H9 (cell line): Measurements from ENCODE around the gene MOCOS. TPM values are rescaled to one million over a fixed set of nuclear protein-coding genes. Genes with fewer than 3 reads are reported as not detected.

Experiments used
- DNase-seq: peaks from one replicate; pipeline ENCODE4 v3.0.0-alpha.2; 2017
- H2AFZ ChIP-seq: one replicate; pipeline ENCODE4 v1.6.1; 2013; ENCODE audit warnings: mild to moderate bottlenecking, low read length, control low read depth, moderate library complexity
- H2AK5ac ChIP-seq: 2 replicates; pipeline ENCODE4 v1.6.1; 2013; ENCODE audit warnings: low read length, control low read depth, mixed read lengths; ENCODE audit not compliant: insufficient read length
- H2BK120ac ChIP-seq: one replicate; pipeline ENCODE4 v1.6.1; 2013; ENCODE audit warnings: low read depth, mild to moderate bottlenecking, low read length, control low read depth, inconsistent platforms; ENCODE audit not compliant: poor library complexity, severe bottlenecking
- H2BK12ac ChIP-seq: 2 replicates; pipeline ENCODE4 v1.6.1; 2013; ENCODE audit warnings: low read length, control low read depth, mixed read lengths, low read depth; ENCODE audit not compliant: insufficient read length
- H2BK15ac ChIP-seq: 2 replicates; pipeline ENCODE4 v1.6.1; 2013; ENCODE audit warnings: low read depth, low read length, control low read depth
- H2BK20ac ChIP-seq: one replicate; pipeline ENCODE4 v1.6.1; 2013; ENCODE audit warnings: low read depth, mild to moderate bottlenecking, low read length, control low read depth, inconsistent platforms; ENCODE audit not compliant: poor library complexity, severe bottlenecking
- H2BK5ac ChIP-seq: 2 replicates; pipeline ENCODE4 v1.6.1; 2013; ENCODE audit warnings: low read length, control low read depth, mixed read lengths; ENCODE audit not compliant: insufficient read length
- H3K14ac ChIP-seq: 2 replicates; pipeline ENCODE4 v1.6.1; 2013; ENCODE audit warnings: low read length, control low read depth; ENCODE audit not compliant: insufficient read depth
- H3K18ac ChIP-seq: 2 replicates; pipeline ENCODE4 v1.6.1; 2013; ENCODE audit warnings: low read depth, mild to moderate bottlenecking, mixed read lengths, low read length, control low read depth; ENCODE audit not compliant: insufficient read length
- H3K23ac ChIP-seq: 2 replicates; pipeline ENCODE4 v1.6.1; 2013; ENCODE audit warnings: low read length, control low read depth, mixed read lengths, low read depth; ENCODE audit not compliant: insufficient read length
- H3K23me2 ChIP-seq: 2 replicates; pipeline ENCODE4 v1.6.1; 2013; ENCODE audit warnings: low read depth, mild to moderate bottlenecking, mixed read lengths, low read length, control low read depth; ENCODE audit not compliant: insufficient read length, poor library complexity, severe bottlenecking
- H3K27ac ChIP-seq: 2 replicates; pipeline ENCODE4 v1.5.1; 2013; ENCODE audit warnings: low read length, control low read depth, mixed read lengths, low read depth; ENCODE audit not compliant: insufficient read length
- H3K27me3 ChIP-seq: 2 replicates; pipeline ENCODE4 v1.6.1; 2013; ENCODE audit warnings: low read length, control low read depth, inconsistent platforms; ENCODE audit not compliant: insufficient read depth
- H3K4ac ChIP-seq: 2 replicates; pipeline ENCODE4 v1.6.1; 2013; ENCODE audit warnings: low read depth, mild to moderate bottlenecking, control low read depth, inconsistent platforms, low read length, moderate library complexity
- H3K4me1 ChIP-seq: 2 replicates; pipeline ENCODE4 v1.6.1; 2013; ENCODE audit warnings: low read length, control low read depth, inconsistent platforms; ENCODE audit not compliant: insufficient read depth
- H3K4me2 ChIP-seq: 2 replicates; pipeline ENCODE4 v1.6.1; 2013; ENCODE audit warnings: low read length, control low read depth, mixed read lengths; ENCODE audit not compliant: insufficient read length, insufficient read depth
- H3K56ac ChIP-seq: 2 replicates; pipeline ENCODE4 v1.6.1; 2013; ENCODE audit warnings: low read depth, mild to moderate bottlenecking, mixed read lengths, low read length, control low read depth; ENCODE audit not compliant: insufficient read length
- H3K79me1 ChIP-seq: 2 replicates; pipeline ENCODE4 v1.6.1; 2013; ENCODE audit warnings: low read depth, mild to moderate bottlenecking, moderate library complexity, low read length, control low read depth, inconsistent platforms; ENCODE audit not compliant: insufficient read depth, poor library complexity, severe bottlenecking
- H3K79me2 ChIP-seq: 2 replicates; pipeline ENCODE4 v1.6.1; 2013; ENCODE audit warnings: low read length, control low read depth, inconsistent platforms; ENCODE audit not compliant: insufficient read depth
- H3K9ac ChIP-seq: 2 replicates; pipeline ENCODE4 v1.6.1; 2013; ENCODE audit warnings: low read length, control low read depth, mixed read lengths; ENCODE audit not compliant: insufficient read length; ENCODE audit errors: extremely low read depth
- H3K9me3 ChIP-seq: one replicate; pipeline ENCODE4 v1.6.1; 2013; ENCODE audit warnings: low read depth, low read length, inconsistent platforms; ENCODE audit not compliant: control insufficient read depth
- H3T11ph ChIP-seq: one replicate; pipeline ENCODE4 v1.6.1; 2013; ENCODE audit warnings: mild to moderate bottlenecking, low read length, control low read depth, inconsistent platforms
- H4K20me1 ChIP-seq: one replicate; pipeline ENCODE4 v1.6.1; 2013; ENCODE audit not compliant: control insufficient read depth, insufficient read length, insufficient read depth
- H4K5ac ChIP-seq: 2 replicates; pipeline ENCODE4 v1.6.1; 2013; ENCODE audit warnings: low read depth, mild to moderate bottlenecking, mixed read lengths, low read length, control low read depth; ENCODE audit not compliant: insufficient read length
- H4K8ac ChIP-seq: replicated peaks from 2 replicates; pipeline ENCODE4 v1.6.1; 2013; ENCODE audit warnings: low read length, control low read depth, mixed read lengths, low read depth; ENCODE audit not compliant: insufficient read length
- H4K91ac ChIP-seq: 2 replicates; pipeline ENCODE4 v1.6.1; 2013; ENCODE audit warnings: low read depth, mild to moderate bottlenecking, moderate library complexity, mixed read lengths, low read length, control low read depth; ENCODE audit not compliant: insufficient read length
- H3K27ac Mint-ChIP-seq, 3 experiments: 2 replicates in 2 of 3; 3 replicates in 1 of 3; pipeline ENCODE4 v1.8.0; 2020 to 2021; ENCODE audit warnings: mixed read lengths in 3 of 3, mild to moderate bottlenecking in 1 of 3, moderate library complexity in 1 of 3
- H3K27me3 Mint-ChIP-seq: 2 replicates; pipeline ENCODE4 v1.8.0; 2021; ENCODE audit warnings: low read depth, mild to moderate bottlenecking, moderate library complexity, mixed read lengths
- H3K36me3 Mint-ChIP-seq, 3 experiments: 2 replicates in 2 of 3; 3 replicates in 1 of 3; pipeline ENCODE4 v1.8.0; 2020 to 2021; ENCODE audit warnings: low read depth in 3 of 3, mixed read lengths in 3 of 3; ENCODE audit not compliant: insufficient read depth in 1 of 3
- H3K4me1 Mint-ChIP-seq, 2 experiments: 2 replicates each; pipeline ENCODE4 v1.8.0; 2020; ENCODE audit warnings: mixed read lengths in 2 of 2
- H3K4me3 Mint-ChIP-seq, 2 experiments: 2 replicates in 1 of 2; 3 replicates in 1 of 2; pipeline ENCODE4 v1.8.0; 2020 to 2021; ENCODE audit warnings: mild to moderate bottlenecking in 2 of 2, mixed read lengths in 2 of 2, moderate library complexity in 1 of 2
- H3K9me3 Mint-ChIP-seq, 2 experiments: 2 replicates in 1 of 2; 3 replicates in 1 of 2; pipeline ENCODE4 v1.8.0; 2020; ENCODE audit warnings: mild to moderate bottlenecking in 2 of 2, mixed read lengths in 2 of 2, moderate library complexity in 1 of 2
- CTCF ChIP-seq: fragments of 200-600 bp; sonication (generic); conservative IDR thresholded peaks from 3 replicates; pipeline ENCODE4 v1.8.0; 2021; ENCODE audit warnings: antibody characterized with exemption, mild to moderate bottlenecking
- WGBS: extraction: QIAGEN DNeasy Blood & Tissue Kit; methylation state at CpG from one replicate; pipeline ENCODE4 v1.1.7; 2013; ENCODE audit warnings: missing lambda C conversion rate, low lambda C conversion rate, mixed read lengths; ENCODE audit not compliant: insufficient read length; ENCODE audit errors: extremely low coverage; 5-methylcytosine and 5-hydroxymethylcytosine counted together
- total RNA-seq: library from RNA; stranded (reverse); gene quantifications from 2 replicates; pipeline ENCODE4 v1.2.1, GENCODE V29; 2021

The MOCOS gene
- total RNA-seq, 1 experiment from 2014 or later = 6.0 TPM

- Histone ChIP-seq H3K56ac (no peak overlapping the region), H4K5ac (no peak overlapping the region), H3K4ac (no peak overlapping the region), H3K4me1 (no peaks in the 10 kb centered on the region), H2BK20ac (no peak overlapping the region), H3K9me3 (no peaks in the 10 kb centered on the region), H4K8ac (no peak overlapping the region), H3K14ac (no peak overlapping the region), H4K91ac (no peak overlapping the region), H2BK15ac (no peak overlapping the region), H3K4me2 (no peak overlapping the region), H3K27ac (no peak overlapping the region), H2AK5ac (no peak overlapping the region), H3K23ac (no peak overlapping the region), H3K23me2 (no peaks in the 10 kb centered on the region), H3K18ac (no peak overlapping the region), H2BK120ac (no peak overlapping the region), H3K27me3 (no peaks in the 10 kb centered on the region), H4K20me1 (no peaks in the 10 kb centered on the region), H3T11ph (no peak overlapping the region), H2BK5ac (no peak overlapping the region), H2BK12ac (no peak overlapping the region), H3K79me1 (no peaks in the 10 kb centered on the region), H2AFZ (no peak overlapping the region), H3K79me2 (no peaks in the 10 kb centered on the region), H3K9ac (no peak overlapping the region)
- Mint-ChIP-seq H3K27ac (no peak overlapping the region), H3K4me3 (no peak overlapping the region), H3K36me3 (peaks cover 1 to 9% (median 7%) of the 10 kb centered on the region in 3 experiments; a peak in 3 of 7 replicates), H3K4me1 (no peaks in the 10 kb centered on the region), H3K27me3 (no peaks in the 10 kb centered on the region), H3K9me3 (no peaks in the 10 kb centered on the region)
- DNase-seq = no peak
- no peak for TF ChIP-seq CTCF
- no CpG with 5 or more reads among the region's 22 CpGs for WGBS
Measured at GRCh38 chr18:36199691-36200295, 12.5 kb downstream of the MOCOS start.
